GM18498 (cell line): ENCODE data around the gene CD82.

Source experiments
- ATAC-seq: cut with Tn5 transposase; IDR thresholded peaks from one replicate; pipeline ENCODE4 v1.9.1; 2021; ENCODE audit warnings: mild to moderate bottlenecking, moderate library complexity; ENCODE audit not compliant: unreplicated experiment

CD82 gene

GRCh38 chr11:44597358-44598012 lies 32.0 kb downstream of the CD82 start:
- no peak for ATAC-seq

GRCh38 chr11:44598831-44599230 lies 33.4 kb downstream of the CD82 start:
- ATAC-seq, result no peak

- no peak for ATAC-seq
Measured at GRCh38 chr11:44600261-44600660, 34.8 kb downstream of the CD82 start.

- peak; percentile 27 for ATAC-seq
Measured at GRCh38 chr11:44600839-44601383, 35.4 kb downstream of the CD82 start.

GRCh38 chr11:44601471-44602370 lies 36.3 kb downstream of the CD82 start:
- ATAC-seq, result peak; percentile 47

GRCh38 chr11:44602891-44603310 lies 37.4 kb downstream of the CD82 start:
- no peak for ATAC-seq

GRCh38 chr11:44604171-44604581 lies 38.7 kb downstream of the CD82 start:
- no peak for ATAC-seq

- no peak for ATAC-seq
Measured at GRCh38 chr11:44605068-44605708, 39.7 kb downstream of the CD82 start.

GRCh38 chr11:44605965-44606364 lies 40.5 kb downstream of the CD82 start:
- ATAC-seq, result no peak

GRCh38 chr11:44606472-44606871 lies 41.0 kb downstream of the CD82 start:
- ATAC-seq, result no peak

- no peak for ATAC-seq
Measured at GRCh38 chr11:44607319-44607962, 42.0 kb downstream of the CD82 start.

GRCh38 chr11:44607987-44608386 lies 42.5 kb downstream of the CD82 start:
- ATAC-seq, result no peak

GRCh38 chr11:44608651-44608990 lies 43.2 kb downstream of the CD82 start:
- peak; percentile 10 for ATAC-seq

- peak; percentile 64 for ATAC-seq
Measured at GRCh38 chr11:44608991-44609782, 43.7 kb downstream of the CD82 start.

GRCh38 chr11:44609783-44610155 lies 44.3 kb downstream of the CD82 start:
- no peak for ATAC-seq

GRCh38 chr11:44610186-44610955 lies 44.9 kb downstream of the CD82 start:
- ATAC-seq, result no peak

GRCh38 chr11:44611088-44611487 lies 45.6 kb downstream of the CD82 start:
- no peak for ATAC-seq

- ATAC-seq, result peak; percentile 42
Measured at GRCh38 chr11:44611687-44612434, 46.4 kb downstream of the CD82 start.

- no peak for ATAC-seq
Measured at GRCh38 chr11:44613153-44613552, 47.7 kb downstream of the CD82 start.
